AG08395 (cell line): Measurements from ENCODE around the gene MAPK14.

Experiments
- DNase-seq: peaks from one replicate; pipeline ENCODE4 v3.0.0; 2012; ENCODE audit warnings: mixed read lengths, low spot score

MAPK14 gene

DNA sequence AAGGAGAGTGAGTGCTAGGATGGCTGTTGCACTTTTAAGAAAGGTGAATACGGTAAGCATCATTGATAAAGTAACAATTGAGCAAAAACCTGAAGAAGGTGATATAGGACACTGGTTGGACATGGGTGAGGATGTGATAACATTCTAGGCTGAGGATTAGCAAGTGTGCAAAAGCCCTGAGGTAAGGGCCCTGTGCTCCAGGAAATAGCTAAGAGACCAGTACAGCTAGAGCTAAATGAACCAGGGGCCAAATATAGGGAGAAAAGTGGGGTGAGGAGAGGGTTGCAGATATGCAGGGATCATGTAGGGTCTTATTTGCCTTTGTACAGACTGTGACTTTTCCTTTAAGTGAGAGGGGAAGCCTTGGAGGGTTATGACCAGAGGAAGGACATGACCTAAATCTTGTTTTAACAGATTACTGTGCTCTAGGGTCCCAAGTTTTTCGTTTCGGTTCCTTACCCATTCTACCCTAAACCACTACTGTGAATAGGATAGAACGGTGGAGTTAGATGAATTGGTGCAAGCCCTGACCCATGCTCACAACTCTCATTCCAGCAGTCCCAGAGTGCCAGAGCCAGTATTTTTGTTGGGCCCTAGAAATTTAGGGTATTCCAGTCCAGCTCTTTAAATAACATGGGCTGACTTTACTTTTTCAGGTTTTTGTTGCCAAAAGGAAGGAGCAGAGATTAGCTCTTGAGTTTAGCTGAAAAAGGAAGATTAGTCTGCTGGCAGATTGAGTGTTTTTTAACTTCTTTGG is 10.7 kb downstream of the MAPK14 start:
- no peak for DNase-seq

DNA sequence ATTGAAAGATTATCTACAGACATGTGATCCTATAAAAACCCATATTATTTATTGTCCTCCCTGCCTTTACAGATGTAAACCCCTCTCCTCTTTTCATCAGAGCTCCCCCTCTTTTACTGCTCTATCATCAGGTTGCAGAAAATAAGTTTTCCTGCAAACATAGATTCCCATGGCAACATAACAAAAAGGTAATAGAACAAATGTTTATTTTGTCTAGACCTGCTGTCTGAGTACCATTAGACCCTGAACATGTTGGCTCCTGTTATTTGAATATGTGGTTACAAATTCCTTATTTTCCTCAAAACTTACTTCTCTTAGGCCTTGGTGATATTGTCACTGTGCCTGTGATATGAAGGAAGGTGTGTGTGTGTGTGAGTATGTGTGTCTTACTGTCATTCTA is 11.5 kb downstream of the MAPK14 start:
- DNase-seq: no peak

DNA sequence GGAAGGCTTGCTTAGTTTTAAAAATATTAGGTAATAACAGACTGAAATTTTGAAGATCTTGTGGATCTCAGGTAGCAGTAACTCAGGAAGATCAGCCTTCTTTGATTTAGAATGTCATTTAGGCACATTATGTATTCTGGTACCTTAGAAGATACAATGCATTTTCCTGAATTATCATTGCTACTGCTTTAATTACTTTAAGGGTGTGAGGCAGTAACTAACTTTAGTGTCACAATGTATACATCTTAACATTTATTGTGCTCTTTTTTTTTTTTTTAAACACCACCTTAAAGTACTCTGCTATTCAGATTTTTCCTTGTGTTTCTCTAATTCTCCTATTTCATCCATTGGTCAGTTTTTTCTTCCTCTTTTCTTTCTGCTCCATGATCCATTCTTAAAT is 13.3 kb downstream of the MAPK14 start:
- DNase-seq: no peak

DNA sequence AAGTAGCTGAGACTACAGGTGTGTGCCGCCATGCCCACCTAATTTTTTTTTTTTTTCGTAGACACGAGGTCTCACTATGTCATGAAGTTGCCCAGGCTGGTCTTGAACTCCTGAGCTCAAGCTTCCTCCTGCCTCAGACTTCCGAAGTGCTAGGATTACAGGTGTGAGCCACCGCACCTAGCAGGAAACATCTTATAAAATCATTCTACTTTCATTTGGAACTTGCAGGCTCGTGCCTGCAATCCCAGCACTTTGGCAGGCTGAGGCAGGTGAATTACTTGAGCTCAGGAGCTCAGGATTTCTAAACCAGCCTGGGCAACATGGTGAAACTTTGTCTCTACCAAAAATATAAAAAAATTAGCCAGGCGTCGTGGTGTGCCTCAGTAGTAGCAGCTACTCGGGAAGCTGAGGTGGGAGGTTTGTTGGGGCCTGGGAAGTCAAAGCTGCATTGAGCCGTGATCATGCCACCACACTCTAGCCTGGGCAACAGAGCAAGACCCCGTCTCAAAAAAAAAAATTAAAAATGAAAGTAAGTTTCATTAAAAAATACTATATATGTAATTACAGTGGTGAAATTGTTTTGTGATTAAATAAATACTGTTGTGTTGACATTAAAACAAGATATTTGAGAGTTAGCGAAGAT is 15.1 kb downstream of the MAPK14 start:
- no peak for DNase-seq

DNA sequence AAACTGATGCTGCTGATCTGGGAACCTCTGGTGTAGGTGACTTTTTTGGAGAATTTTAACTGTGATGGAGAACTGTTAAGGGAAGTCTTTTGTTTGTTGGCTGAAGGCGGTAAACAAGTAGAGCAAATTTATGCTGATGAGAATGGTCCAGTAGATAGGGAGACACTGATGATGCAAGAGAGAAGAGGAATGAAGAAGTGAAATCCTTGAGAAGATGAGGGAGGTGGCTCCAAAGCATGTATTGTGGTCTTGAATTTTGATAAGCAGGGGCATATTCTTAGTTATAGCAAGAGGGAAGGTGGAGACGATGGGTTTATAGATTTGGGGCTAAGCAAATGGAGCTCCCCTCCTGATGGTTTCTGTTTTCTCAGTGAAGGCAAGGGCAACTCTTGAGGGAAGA is 22.0 kb downstream of the MAPK14 start:
- no peak for DNase-seq

DNA sequence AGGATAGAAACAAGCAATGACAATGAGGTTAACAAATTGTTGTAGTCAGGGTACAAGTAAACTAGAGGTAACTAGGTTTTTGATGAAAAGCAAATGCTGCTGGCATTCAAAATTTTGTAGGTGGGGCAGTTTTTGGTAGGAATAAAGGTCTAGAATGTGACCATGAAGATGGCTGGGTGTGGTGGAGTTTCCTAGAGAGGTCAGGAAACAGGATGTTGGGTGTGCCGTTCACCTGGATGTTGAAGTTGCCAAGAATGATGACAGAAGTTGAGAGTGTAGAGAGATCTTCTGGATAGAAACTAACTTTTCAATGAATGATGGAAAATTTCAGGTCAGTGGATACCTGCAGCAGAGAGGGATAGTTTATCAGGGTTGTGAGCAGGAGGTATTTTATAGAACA is 22.7 kb downstream of the MAPK14 start:
- DNase-seq: no peak

DNA sequence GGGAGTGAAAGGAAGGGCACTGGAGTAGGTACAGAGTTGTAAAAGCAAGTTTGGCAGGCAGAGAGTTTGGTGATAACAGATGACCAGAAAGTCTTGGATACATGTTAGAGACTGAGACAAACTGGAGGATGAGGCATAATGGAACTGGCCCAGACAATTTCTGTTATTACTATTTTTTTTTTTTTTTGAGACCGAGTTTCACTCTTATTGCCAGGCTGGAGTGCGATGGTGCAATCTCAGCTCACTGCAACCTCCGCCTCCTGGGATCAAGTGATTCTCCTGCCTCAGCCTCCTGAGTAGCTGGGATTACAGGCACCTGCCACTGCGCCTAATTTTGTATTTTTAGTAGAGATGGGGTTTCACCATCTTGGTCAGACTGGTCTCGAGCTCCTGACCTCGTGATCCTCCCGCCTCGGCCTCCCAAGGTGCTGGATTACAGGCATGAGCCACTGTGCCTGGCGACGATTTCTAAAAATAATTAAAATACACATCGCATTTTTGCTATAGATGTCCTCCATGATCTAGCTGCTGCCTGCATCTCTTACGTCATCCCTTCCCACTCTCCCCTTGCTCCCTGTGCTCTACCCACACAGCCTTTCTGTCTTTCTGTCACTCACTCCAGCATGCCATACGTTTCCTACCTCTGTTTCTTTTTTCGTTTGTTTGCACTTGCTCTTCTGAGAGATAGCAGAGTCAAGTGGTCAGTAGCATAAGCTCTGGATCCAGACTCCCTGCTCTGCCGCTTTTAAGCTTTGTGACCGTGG is 23.5 kb downstream of the MAPK14 start:
- no peak for DNase-seq

DNA sequence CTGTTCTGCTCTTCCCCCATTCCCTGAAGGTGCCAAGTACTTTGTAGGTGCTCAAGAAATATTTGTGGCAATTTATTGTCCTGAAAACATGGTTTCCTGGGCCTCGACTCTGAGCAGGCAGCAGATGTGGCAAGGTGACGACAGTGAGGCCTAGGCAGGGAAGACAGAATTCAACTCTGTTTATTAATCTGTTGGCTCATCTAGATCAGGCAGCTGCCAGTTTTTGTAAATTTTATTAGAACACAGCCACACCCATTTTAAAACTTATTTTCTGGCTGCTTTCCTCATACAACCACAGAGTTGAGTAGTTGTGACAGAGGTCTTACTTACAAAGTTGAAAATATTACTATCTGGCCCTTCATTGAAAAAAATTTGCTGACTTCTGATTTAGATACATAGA is 24.5 kb downstream of the MAPK14 start:
- peak; percentile 7 for DNase-seq

DNA sequence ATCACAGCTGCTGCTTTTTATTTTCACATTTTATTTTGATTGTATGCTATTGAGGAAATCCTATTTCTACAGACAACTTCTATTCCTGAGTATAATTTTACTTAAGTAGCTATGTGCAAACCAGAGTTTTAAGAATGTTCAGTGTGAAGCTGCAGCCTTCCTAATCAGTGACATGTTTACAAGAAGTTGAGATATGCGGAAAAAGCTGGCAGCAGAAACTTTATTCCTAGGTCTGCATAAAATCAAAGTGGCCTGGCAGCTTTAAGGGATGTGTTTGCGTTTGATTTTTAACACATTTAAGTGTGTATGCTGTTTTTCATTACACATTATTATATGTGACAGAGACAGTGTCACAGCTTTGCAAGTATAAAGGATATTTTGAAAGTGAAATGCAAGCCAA is 26.3 kb downstream of the MAPK14 start:
- DNase-seq: no peak

DNA sequence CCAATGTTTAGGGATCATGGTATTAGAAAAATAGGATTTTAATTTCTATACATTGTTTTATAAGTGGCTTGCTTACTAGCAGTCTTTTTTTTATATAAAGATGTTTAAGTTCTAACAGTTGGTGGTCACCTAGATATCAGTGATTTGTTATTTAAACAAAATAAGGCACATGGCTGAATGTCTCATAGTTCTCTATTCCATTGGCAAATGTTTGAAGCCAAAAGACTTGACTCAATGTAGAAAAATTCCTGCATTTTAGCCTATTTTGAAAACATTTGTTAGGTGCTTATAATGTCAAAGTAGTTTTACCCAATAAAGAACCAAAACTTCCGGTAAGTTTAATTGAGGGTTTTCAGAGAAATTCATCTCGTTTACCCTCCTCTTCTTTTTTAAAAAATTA is 26.8 kb downstream of the MAPK14 start:
- DNase-seq: no peak

DNA sequence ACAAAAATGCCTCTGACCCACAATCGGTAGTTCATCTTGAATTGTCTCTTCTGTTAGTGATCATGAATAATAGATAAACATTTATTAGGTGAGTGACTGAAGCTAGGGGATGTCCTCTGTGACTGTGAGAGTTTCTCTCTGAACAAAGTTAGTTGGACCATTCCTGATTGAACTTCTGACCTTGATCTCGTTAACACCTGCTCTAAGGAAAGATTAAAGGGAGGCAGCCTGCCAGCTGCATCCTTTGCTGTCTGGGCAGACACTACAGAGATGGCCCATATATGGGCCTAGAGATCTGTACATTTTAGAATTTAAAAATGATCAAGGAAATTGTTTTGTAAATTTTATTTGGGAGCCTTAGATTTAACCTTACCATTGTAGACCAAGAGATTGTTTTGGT is 27.3 kb downstream of the MAPK14 start:
- DNase-seq: no peak

DNA sequence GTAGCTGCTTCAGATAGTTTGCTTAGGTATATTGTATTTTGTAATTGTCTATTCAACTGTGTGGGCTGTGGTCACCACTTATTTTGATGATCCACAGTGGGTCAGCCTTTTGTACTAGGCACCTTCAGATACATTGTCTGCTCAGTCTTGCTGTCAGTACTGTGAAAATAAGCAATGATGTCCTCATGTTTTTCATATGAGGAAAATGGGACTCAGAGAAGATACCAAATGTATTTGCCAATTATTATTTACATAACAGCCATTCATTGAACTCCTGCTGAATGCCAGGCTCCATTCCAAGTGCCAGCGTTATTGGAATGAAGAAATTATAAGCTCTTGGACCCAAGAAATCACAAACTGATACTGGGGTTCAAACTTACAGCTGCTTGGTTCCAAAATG is 28.6 kb downstream of the MAPK14 start:
- DNase-seq: no peak

DNA sequence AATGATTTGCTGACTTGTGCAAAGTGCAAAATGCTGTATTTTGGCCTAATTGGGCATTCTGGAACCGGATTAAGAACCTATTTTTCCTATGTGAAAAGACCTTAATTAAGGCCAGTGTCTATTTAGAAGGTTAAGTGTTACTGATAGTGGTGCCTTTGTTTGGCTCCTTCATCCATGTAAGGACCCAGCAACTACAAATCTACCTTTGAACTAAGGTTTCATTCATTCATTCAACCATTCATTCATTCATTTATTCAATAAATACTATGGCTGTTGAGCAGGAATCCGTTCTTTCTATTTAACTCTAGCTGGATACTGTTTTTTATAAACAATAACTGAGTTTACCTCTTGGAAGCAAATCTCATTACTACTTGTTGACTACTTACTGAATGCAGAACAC is 33.6 kb downstream of the MAPK14 start:
- no peak for DNase-seq

DNA sequence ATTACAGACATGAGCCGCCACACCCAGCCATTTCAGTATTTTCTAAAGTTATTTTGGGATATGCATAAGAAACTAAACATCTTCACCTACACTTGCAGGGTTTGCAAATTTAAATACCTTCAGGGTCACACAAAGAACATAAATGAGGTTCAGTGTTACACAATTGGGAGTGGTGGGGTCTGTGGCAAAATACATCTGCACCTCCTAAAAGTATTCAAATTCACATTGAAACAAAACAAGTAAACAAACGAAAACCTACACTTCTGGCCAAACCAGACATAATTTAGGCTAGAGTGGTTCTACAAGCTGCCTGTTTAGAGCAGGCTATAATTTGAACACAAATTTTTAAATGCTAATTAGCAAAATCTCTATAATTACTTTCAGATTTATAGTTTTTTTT is 34.6 kb downstream of the MAPK14 start:
- DNase-seq: no peak

DNA sequence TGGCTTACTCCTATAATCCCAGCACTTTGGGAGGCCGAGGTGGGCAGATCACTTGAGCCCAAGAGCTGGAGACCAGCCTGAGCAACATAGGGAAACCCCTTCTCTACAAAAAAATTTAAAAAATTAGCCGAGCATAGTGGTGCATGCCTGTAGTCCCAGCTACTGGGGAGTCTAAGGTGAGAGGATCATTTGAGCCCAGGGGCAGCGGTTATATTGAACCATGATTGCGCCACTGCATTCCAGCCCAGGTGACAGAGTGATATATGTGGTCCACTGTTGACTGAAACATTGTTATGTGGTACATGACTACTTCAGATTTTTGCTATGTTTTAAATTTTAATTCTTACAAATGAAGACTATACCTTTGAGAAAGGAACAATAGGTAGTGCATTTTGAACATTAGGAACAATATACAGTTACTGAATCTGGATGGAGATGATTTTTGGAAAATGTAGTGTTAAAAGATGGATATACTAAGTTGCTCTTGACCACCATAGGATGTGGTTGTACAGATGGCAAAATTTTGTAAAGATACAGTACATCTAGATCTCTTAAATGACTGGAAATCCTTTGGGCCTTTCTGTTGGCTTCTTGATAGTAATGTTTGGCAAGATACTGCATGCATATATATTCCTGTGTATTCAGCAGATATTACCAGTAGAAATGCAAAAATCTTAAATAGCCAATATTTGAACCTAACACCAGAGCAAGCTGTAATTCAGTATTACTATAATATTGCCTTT is 35.9 kb downstream of the MAPK14 start:
- DNase-seq: no peak

DNA sequence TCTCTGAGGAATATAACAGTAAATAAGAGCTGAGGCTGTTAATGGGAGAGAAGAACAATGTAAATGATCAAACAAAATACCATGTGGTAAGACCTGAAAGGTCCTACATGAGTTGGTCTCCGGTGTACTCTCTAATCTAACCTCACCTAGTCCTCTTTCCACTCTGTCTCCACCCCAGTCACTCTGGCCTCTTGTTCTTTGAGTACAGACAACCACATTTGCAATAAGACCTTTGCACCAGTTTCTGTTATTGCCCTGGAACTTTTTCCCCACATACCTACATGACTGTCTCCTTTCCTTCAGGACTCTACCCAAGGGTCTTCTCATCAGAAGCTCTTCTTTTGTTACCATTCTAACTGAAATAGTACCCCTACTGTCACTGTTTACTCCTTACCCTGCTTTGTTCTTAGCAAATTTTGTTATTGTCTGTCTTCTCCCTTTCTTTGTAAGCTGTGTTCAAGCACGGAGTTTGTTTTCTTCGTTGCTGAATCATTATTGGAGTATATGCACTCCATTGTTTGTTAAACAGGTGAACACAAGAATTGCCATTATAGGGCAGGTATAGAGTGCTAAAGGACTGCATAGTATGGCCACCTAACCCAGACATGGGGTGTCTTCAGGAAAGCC is 37.3 kb downstream of the MAPK14 start:
- DNase-seq: no peak

DNA sequence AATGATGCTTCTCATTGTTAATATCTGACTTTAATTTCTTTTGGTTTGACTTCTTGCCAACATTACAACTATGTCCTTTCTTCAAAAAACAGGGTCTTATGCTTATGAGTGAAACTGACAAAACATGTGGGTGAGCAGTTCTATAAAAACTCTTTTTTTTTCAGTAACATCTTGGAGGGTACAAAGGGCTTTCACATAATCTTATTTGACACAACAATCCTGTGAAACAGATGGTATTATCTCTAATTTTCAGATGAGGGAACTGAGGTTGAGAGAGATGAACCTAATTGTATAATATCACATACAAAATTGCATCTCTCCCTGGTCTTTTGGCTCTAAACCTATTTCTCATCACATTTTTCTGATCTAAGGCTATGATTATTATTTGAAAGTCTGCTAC is 38.3 kb downstream of the MAPK14 start:
- DNase-seq: no peak

DNA sequence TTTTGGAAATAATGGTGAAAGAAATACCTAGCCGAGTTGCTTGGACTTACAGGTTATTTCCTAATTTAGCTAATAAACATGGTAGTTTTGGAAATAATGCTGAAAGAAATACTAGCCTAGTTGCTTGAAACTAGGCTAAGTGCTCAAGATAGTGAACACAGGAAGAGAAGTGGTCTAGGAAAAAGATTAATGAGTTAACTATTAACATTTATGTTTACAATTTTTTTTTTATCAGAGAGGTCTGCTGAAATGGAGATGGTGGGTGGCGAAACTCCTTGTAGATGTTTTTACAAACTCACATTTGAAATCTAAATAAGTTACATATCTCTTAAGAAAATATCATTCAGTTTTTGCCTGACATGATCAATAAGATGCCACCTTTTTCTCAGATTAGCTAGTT is 39.2 kb downstream of the MAPK14 start:
- no peak for DNase-seq

DNA sequence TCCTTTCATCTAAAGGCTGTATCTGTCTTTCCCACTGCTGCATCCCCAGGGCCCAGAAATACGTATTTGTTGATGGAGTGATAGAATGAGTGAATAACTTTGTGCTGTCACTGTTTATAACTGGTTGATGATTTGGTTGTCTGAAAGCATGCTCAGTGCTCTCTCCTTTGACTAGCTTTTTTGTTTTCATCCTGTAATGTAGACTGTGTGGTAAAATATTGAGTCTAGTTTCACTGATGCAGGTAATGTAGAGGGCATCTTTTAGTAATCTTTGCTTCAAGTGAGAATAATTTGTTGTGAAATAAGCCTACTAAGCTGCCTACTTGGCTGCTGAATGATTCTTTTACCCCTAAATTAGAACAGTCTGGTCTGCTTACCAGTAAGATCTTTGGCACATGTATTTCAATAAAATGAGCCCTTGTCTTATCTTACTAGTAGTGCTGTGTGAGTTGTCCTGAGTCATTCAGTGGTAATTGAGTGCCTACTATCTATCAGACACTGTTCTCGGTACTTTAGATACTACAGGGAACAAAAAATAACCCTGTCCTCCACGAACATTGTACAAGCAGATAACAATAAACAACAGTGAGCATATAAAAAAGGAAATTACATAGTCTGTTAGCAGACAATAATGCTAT is 39.9 kb downstream of the MAPK14 start:
- no peak for DNase-seq

DNA sequence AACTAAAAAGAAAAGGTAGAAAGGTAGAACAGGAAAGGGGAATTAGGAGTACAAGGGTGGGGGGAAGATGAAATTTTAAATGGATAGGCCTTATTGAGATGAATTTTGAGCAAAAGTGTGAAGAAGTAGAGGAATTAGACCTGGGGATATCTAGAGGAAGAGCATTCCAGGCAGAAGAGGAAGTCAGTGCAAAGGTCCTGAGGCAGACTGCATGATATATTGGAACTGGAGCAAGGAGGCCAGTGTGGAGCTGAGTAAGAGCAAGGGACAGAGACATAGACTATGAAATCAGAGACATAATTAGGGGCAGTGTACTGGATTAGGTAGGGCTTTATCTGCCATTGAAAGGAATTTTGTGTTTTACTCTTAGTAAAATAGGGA is 40.4 kb downstream of the MAPK14 start:
- no peak for DNase-seq

DNA sequence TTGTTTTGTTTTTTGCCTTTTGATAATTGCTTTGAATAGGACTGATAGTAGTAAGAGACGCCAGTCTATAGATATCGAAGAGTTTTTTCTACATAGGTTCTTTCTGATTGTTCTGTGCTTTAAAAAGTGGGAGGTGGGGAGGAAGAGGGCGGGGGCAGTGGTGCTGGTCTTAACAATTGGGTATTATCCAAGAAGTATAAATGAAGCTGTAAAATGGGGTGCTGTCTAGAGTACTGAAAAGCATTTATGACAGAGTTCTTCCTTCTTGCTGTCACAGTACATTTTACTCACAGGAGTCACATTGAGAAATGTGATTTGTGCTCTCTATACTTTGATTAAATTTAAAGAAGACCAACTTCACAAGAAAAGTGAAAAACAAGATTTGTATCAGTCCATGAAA is 41.0 kb downstream of the MAPK14 start:
- DNase-seq: no peak

DNA sequence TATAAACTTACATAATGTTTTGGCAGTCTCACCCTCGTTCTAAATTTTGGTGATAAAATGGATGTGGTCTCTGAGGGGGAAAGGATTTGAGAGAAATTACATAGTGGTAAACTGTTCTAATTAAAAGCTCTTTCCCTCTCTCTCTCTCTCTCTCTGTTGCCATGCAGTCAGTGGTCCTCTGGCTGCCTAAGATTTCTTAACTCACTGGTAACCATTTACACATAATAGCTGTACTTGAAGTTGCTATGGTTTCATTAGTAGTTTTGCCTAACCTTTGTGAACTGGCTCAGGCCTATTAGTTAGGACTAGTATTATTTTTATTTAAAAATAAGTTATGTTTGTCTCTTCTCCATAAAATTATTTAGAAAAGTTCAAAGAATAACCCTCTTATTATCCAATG is 42.0 kb downstream of the MAPK14 start:
- no peak for DNase-seq
